ENCODE results near the gene MAPK7.

Gene MAPK7

DNA sequence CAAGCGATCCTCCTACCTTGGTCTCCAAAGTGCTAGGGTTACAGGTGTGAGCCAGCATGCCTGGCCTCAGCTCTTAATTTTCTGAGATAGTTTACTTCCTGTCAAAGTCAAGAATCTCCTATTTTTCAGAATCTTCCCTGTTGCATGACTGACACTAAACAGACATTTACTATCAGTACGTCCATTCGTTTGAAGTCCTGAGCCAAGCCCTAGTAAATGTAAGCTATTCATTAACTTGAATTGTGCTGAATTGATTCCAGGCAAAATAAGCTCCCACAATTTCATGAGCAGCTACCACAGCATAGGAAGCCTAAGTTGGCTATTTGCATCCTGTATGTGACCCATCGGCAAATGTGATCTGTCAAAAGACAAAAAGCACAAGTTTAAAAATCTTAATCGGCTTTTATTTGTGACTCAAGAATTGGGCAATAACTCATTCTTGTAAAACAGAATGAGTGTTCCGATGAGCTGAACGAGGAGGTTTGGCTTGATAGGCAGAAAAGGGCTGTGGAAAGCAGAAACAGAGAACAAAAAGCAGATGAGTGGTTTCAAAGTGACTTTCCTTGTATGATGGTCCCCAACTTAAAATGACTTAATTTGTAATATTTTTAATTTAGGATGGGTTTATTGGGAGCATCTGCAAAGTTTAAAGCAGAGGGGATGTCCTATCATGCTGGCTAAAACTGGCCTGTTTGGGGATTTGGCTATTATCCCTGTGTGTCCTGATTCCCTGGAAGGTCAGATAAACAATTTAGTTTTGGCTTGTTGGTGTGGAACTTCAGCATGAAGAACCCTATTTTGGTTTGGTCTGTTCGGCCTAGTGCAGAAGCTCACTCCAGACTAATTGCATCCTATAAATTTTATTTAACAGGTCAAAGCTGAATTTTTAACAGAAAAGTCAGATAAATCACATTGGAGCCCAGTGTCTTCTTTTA, 46.9 kb downstream of the MAPK7 start:
- DNase-seq, result no peak

- no peak for DNase-seq
Measured at GRCh38 chr17:19426631-19427030, 48.3 kb downstream of the MAPK7 start.

- DNase-seq, result no peak
Measured at GRCh38 chr17:19431691-19432090, 53.4 kb downstream of the MAPK7 start.

Data from bone marrow (tissue), 2 donors.